Measurements from ENCODE around the gene HERC2.
"Not testable (repeated sequence)": the region's sequence is repeated elsewhere in the genome, so short reads cannot be mapped to it uniquely, and the experiment has no call there.

DNA sequence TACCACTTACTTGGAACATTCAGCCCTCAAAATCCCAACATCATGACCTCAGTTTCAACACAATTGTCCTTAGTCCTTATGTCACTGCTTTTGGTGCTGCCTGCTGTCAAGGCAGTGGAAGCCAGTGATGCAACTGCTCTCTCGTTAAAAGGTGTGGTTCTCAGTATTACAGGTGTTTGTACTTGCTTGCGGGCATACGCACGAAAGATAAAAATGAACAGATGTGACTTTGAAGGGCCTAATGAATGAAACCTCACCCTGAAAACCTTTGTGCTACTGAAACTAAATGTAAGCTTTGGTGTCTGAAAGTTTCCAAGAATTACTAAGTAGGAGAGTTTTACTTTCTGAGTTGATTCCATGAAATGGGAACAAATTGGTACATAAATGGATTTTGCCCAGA lies 25.2 kb downstream of the HERC2 start:
- TF ChIP-seq, protein P1, sequence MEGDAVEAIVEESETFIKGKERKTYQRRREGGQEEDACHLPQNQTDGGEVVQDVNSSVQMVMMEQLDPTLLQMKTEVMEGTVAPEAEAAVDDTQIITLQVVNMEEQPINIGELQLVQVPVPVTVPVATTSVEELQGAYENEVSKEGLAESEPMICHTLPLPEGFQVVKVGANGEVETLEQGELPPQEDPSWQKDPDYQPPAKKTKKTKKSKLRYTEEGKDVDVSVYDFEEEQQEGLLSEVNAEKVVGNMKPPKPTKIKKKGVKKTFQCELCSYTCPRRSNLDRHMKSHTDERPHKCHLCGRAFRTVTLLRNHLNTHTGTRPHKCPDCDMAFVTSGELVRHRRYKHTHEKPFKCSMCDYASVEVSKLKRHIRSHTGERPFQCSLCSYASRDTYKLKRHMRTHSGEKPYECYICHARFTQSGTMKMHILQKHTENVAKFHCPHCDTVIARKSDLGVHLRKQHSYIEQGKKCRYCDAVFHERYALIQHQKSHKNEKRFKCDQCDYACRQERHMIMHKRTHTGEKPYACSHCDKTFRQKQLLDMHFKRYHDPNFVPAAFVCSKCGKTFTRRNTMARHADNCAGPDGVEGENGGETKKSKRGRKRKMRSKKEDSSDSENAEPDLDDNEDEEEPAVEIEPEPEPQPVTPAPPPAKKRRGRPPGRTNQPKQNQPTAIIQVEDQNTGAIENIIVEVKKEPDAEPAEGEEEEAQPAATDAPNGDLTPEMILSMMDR (IDR thresholded peaks at IDR 0.05; ENCODE audit: control extremely low read depth in 1 of 3, insufficient read depth in 1 of 3, low read depth in 1 of 3, low read length in 3 of 3) = not testable (repeated sequence)
- TF ChIP-seq GABPA (IDR thresholded peaks at IDR 0.05; ENCODE audit: borderline replicate concordance, insufficient read depth, low read length); RXRA (IDR thresholded peaks at IDR 0.05; ENCODE audit: insufficient read depth, low read depth, low read length); SIX5 (IDR thresholded peaks at IDR 0.05; ENCODE audit: low read depth, low read length); GTF2F1 (IDR thresholded peaks at IDR 0.05; ENCODE audit: borderline replicate concordance, low read depth, low read length); POLR2A (IDR thresholded peaks at IDR 0.05; ENCODE audit: control extremely low read depth in 1 of 2, low read depth in 2 of 2, low read length in 2 of 2); TEAD4 (IDR thresholded peaks at IDR 0.05; ENCODE audit: low read depth, low read length); RBBP5 (IDR thresholded peaks at IDR 0.05; ENCODE audit: borderline replicate concordance, low read depth, low read length); CHD1 (IDR thresholded peaks at IDR 0.05; ENCODE audit: low read depth, low read length); TAF1 (IDR thresholded peaks at IDR 0.05; ENCODE audit: low read depth, low read length); JUND (IDR thresholded peaks at IDR 0.05; ENCODE audit: low read length); YY1 (IDR thresholded peaks at IDR 0.05; ENCODE audit: low read depth, low read length); RFX5 (IDR thresholded peaks at IDR 0.05; ENCODE audit: borderline replicate concordance, low read depth, low read length); RAD21 (IDR thresholded peaks at IDR 0.05 in 1 of 2, conservative IDR thresholded peaks at IDR 0.05 in 1 of 2; ENCODE audit: low read depth in 2 of 2, low read length in 2 of 2): not testable (repeated sequence)
